K562 (cell line): ENCODE measurements around the gene CMIP. TPM values are rescaled to one million over a fixed set of nuclear protein-coding genes. Genes with fewer than 3 reads are reported as not detected.

Experiments used
- CAMTA2 ChIP-seq: fragments of 250-450 bp; sonication (Bioruptor Pico); conservative IDR thresholded peaks from 2 replicates; pipeline ENCODE4 v1.5.1; 2022
- CCNT2 ChIP-seq: IDR thresholded peaks from 2 replicates; pipeline ENCODE4 v1.6.1; 2011; ENCODE audit warnings: borderline replicate concordance, low read depth, mild to moderate bottlenecking, moderate library complexity, mixed read lengths, low read length; ENCODE audit not compliant: insufficient read length; ENCODE audit errors: extremely low read depth
- ESRRA ChIP-seq: fragments of 450-650 bp; IDR thresholded peaks from 2 replicates; pipeline ENCODE4 v1.6.1; 2014; ENCODE audit warnings: low read depth, mild to moderate bottlenecking, moderate library complexity, borderline replicate concordance
- GATAD2A ChIP-seq: fragments of 450-650 bp; IDR thresholded peaks from 2 replicates; pipeline ENCODE4 v1.6.1; 2017
- NCOA4 ChIP-seq: fragments of 450-650 bp; IDR thresholded peaks from 2 replicates; pipeline ENCODE4 v1.6.1; 2018; ENCODE audit warnings: mild to moderate bottlenecking; ENCODE audit not compliant: partially characterized antibody
- NONO ChIP-seq, 2 experiments: fragments of 200-400 bp in 1 of 2; fragments of 450-650 bp in 1 of 2; formaldehyde crosslinking in 1 of 2; IDR thresholded peaks; 2 replicates each; pipeline ENCODE4 v1.6.1; 2017; ENCODE audit warnings: low read depth in 2 of 2, mild to moderate bottlenecking in 2 of 2, moderate library complexity in 2 of 2, low read length in 1 of 2
- ZKSCAN8 ChIP-seq: fragments of 200-800 bp; sonication (Bioruptor generic); IDR thresholded peaks from 2 replicates; pipeline ENCODE4 v1.6.1; 2016; ENCODE audit warnings: missing genetic modification characterization, missing compliant biosample characterization
- ZNF12 ChIP-seq: sonication (generic); formaldehyde crosslinking; IDR thresholded peaks from 2 replicates; pipeline ENCODE4 v1.4.0; 2020; ENCODE audit warnings: mild to moderate bottlenecking, missing genetic modification reagents
- ZNF165 ChIP-seq: fragments of 250-450 bp; sonication (Bioruptor Pico); IDR thresholded peaks from 2 replicates; pipeline ENCODE4 v1.4.0; 2020; ENCODE audit warnings: borderline replicate concordance
- ZNF347 ChIP-seq: fragments of 450-650 bp; formaldehyde crosslinking; IDR thresholded peaks from 2 replicates; pipeline ENCODE4 v1.4.0; 2020; ENCODE audit warnings: low read depth, mild to moderate bottlenecking, moderate library complexity
- ZNF696 ChIP-seq: fragments of 250-450 bp; sonication (Bioruptor Pico); conservative IDR thresholded peaks from 2 replicates; pipeline ENCODE4 v1.4.0; 2020; ENCODE audit warnings: mild to moderate bottlenecking, moderate library complexity
- polyA plus RNA-seq, 8 experiments: library from polyadenylated mRNA; depleted of rRNA in 4 of 8; stranded (reverse) in 5 of 8; unstranded in 3 of 8; fragments of >200 nt; fragmentation: Nextera tagmentation in 2 of 8; fragmentation: Illumina TruSeq in 1 of 8; extraction: Ambion mirVana in 2 of 8; extraction: Trizol in 1 of 8; gene quantifications; 2 replicates each; pipeline versions ENCODE4 v1.2.1 to v1.2.3, GENCODE V29; 2011 to 2014; ENCODE audit warnings: inconsistent platforms in 1 of 8, missing spikeins in 1 of 8
- total RNA-seq, 7 experiments: library from RNA; depleted of rRNA in 6 of 7; stranded (reverse); fragments of >200 nt in 6 of 7; fragmentation: Illumina TruSeq in 2 of 7; extraction: Trizol in 2 of 7; gene quantifications; 2 replicates each; pipeline versions ENCODE4 v1.2.1 to v1.2.3, GENCODE V29; 2011 to 2021; ENCODE audit warnings: low replicate concordance in 1 of 7
- TF ChIP-seq, protein P1 (sequence below): fragments of 450-650 bp; formaldehyde crosslinking; conservative IDR thresholded peaks from 2 replicates; pipeline ENCODE4 v1.4.0; 2022; ENCODE audit warnings: mild to moderate bottlenecking, missing genetic modification characterization
- TF ChIP-seq, protein P2 (sequence below): sonication (generic); formaldehyde crosslinking; IDR thresholded peaks from 2 replicates; pipeline ENCODE4 v1.8.1; 2022; ENCODE audit warnings: missing genetic modification reagents
- TF ChIP-seq, protein P3 (sequence below): fragments of 450-650 bp; IDR thresholded peaks from 2 replicates; pipeline ENCODE4 v1.6.1; 2016; ENCODE audit warnings: antibody characterized with exemption

CMIP gene
- total and polyA plus RNA-seq, 9 of the 15 experiments (the other 6 are each of a cell fraction or from before 2014, with no cell fraction given), result 0.94 to 82.5 (median 10.3) TPM

DNA sequence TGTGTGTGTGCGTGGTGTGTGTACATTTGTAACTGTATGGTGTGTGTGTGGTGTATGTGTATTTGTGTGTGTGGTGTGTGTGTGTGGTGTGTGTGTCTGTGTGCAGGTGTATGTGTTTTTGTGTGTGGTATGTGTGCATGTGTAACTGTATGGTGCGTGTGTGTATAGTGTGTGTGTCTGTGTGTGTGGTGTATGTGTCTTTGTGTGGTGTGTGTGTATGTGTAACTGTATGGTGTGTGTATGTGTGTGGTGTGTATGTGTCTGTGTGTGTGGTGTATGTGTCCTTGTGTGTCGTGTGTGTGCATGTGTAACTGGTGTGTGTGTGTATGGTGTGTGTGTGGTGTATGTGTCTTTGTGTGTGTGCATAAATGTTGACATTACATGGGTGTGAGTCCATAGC, 170.8 kb downstream of the CMIP start (continued):
- TF ChIP-seq ZNF165 (CRISPR knock-in tag) (no peak), ZKSCAN8 (CRISPR knock-in tag) (no peak), ZNF347 (CRISPR knock-in tag) (no peak), GATAD2A (no peak), ZNF12 (CRISPR knock-in tag) (no peak), ESRRA (no peak), NCOA4 (no peak), CAMTA2 (no peak), ZNF696 (no peak), NONO (IDR thresholded peaks at IDR 0.05; ENCODE audit: low read depth in 2 of 2, low read length in 1 of 2) (no peak), CCNT2 (no peak)
- TF ChIP-seq, protein P1, sequence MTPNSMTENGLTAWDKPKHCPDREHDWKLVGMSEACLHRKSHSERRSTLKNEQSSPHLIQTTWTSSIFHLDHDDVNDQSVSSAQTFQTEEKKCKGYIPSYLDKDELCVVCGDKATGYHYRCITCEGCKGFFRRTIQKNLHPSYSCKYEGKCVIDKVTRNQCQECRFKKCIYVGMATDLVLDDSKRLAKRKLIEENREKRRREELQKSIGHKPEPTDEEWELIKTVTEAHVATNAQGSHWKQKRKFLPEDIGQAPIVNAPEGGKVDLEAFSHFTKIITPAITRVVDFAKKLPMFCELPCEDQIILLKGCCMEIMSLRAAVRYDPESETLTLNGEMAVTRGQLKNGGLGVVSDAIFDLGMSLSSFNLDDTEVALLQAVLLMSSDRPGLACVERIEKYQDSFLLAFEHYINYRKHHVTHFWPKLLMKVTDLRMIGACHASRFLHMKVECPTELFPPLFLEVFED (CRISPR knock-in tag), result peak; percentile 52; the same call in 1 of the 2 replicates
- TF ChIP-seq, protein P2, sequence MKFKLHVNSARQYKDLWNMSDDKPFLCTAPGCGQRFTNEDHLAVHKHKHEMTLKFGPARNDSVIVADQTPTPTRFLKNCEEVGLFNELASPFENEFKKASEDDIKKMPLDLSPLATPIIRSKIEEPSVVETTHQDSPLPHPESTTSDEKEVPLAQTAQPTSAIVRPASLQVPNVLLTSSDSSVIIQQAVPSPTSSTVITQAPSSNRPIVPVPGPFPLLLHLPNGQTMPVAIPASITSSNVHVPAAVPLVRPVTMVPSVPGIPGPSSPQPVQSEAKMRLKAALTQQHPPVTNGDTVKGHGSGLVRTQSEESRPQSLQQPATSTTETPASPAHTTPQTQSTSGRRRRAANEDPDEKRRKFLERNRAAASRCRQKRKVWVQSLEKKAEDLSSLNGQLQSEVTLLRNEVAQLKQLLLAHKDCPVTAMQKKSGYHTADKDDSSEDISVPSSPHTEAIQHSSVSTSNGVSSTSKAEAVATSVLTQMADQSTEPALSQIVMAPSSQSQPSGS (CRISPR knock-in tag), result no peak
- TF ChIP-seq, protein P3, sequence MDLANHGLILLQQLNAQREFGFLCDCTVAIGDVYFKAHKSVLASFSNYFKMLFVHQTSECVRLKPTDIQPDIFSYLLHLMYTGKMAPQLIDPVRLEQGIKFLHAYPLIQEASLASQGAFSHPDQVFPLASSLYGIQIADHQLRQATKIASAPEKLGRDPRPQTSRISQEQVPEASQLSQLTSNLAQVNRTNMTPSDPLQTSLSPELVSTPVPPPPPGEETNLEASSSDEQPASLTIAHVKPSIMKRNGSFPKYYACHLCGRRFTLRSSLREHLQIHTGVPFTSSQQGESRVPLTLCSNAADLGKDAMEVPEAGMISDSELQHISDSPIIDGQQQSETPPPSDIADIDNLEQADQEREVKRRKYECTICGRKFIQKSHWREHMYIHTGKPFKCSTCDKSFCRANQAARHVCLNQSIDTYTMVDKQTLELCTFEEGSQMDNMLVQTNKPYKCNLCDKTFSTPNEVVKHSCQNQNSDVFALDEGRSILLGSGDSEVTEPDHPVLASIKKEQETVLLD, result 0 out of 2 replicates have a peak, but pooled peaks have one; percentile 8
